H1 (cell line): ENCODE results near the gene SNRPD3. TPM values are rescaled to one million over a fixed set of nuclear protein-coding genes. Genes with fewer than 3 reads are reported as not detected.

Experiments used
- CTCF ChIA-PET: fragments of 300-600 bp; sonication (Branson Sonifier 250); formaldehyde crosslinking; loops from one replicate; lab custom pipeline; 2021; ENCODE audit not compliant: partially characterized antibody; lab: Charles Lee
- POLR2A ChIA-PET: fragments of 300-600 bp; sonication (Branson Sonifier 250); formaldehyde crosslinking; loops from one replicate; lab custom pipeline; 2021; ENCODE audit warnings: inconsistent platforms; ENCODE audit not compliant: partially characterized antibody; lab: Charles Lee
- DNase-seq, 2 experiments: peaks; one replicate each; pipeline versions ENCODE4 v3.0.0 to v3.0.0-alpha.2; 2010 to 2022; ENCODE audit warnings: low spot score in 2 of 2, low read depth in 1 of 2, mixed read lengths in 1 of 2
- FAIRE-seq: peaks from 2 replicates; lab custom pipeline; 2011; peaks lifted over from hg19 to GRCh38; lab: Jason Lieb, UNC
- H2AFZ ChIP-seq: 2 replicates; pipeline ENCODE4 v1.8.1; 2012; ENCODE audit warnings: low read length, inconsistent platforms
- H2AK5ac ChIP-seq: 2 replicates; pipeline ENCODE4 v1.6.1; 2013; ENCODE audit warnings: low read depth, low read length
- H2BK120ac ChIP-seq: replicated peaks from 2 replicates; pipeline ENCODE3; 2013; ENCODE audit warnings: low read depth, low read length, inconsistent platforms
- H2BK12ac ChIP-seq: 2 replicates; pipeline ENCODE4 v1.6.1; 2013; ENCODE audit warnings: low read depth, low read length
- H2BK15ac ChIP-seq: 2 replicates; pipeline ENCODE4 v1.6.1; 2013; ENCODE audit warnings: low read length
- H2BK20ac ChIP-seq: 2 replicates; pipeline ENCODE4 v1.6.1; 2013; ENCODE audit warnings: low read length
- H2BK5ac ChIP-seq: 2 replicates; pipeline ENCODE4 v1.6.1; 2013; ENCODE audit warnings: low read depth, low read length
- H3K14ac ChIP-seq: 2 replicates; pipeline ENCODE4 v1.6.1; 2013; ENCODE audit warnings: inconsistent platforms; ENCODE audit not compliant: insufficient read length
- H3K18ac ChIP-seq: 2 replicates; pipeline ENCODE4 v1.6.1; 2013; ENCODE audit warnings: low read length; ENCODE audit errors: extremely low read depth
- H3K23ac ChIP-seq: 2 replicates; pipeline ENCODE4 v1.6.1; 2013; ENCODE audit warnings: inconsistent platforms; ENCODE audit not compliant: insufficient read length
- H3K23me2 ChIP-seq: 2 replicates; pipeline ENCODE4 v1.6.1; 2013; ENCODE audit warnings: low read depth, low read length
- H3K27ac ChIP-seq: 2 replicates; pipeline ENCODE4 v1.6.1; 2011; ENCODE audit warnings: low read depth, low read length, inconsistent platforms
- H3K27me3 ChIP-seq, 4 experiments: replicated peaks in 1 of 4; 1 replicate in 1 of 4; 2 replicates in 3 of 4; pipeline versions ENCODE4 v1.6.1 to v1.8.1; 2011 to 2013; ENCODE audit warnings: low read length in 3 of 4, mild to moderate bottlenecking in 3 of 4, inconsistent platforms in 2 of 4, mixed read lengths in 2 of 4, moderate library complexity in 1 of 4; ENCODE audit not compliant: control insufficient read depth in 3 of 4, insufficient read depth in 3 of 4; ENCODE audit errors: extremely low read depth in 1 of 4
- H3K36me3 ChIP-seq, 4 experiments: 2 replicates each; pipeline versions ENCODE4 v1.6.1 to v1.8.1; 2011 to 2013; ENCODE audit warnings: mild to moderate bottlenecking in 4 of 4, low read length in 3 of 4, moderate library complexity in 2 of 4, control low read depth in 1 of 4, inconsistent platforms in 1 of 4; ENCODE audit not compliant: insufficient read depth in 4 of 4, control insufficient read depth in 2 of 4
- H3K4ac ChIP-seq: replicated peaks from 2 replicates; pipeline ENCODE3; 2013; ENCODE audit warnings: low read length, low read depth, mixed read lengths, inconsistent platforms; ENCODE audit not compliant: insufficient read length
- H3K4me1 ChIP-seq, 4 experiments: replicated peaks in 1 of 4; 1 replicate in 1 of 4; 2 replicates in 3 of 4; pipeline versions ENCODE4 v1.6.1 to v1.8.1; 2011 to 2013; ENCODE audit warnings: low read length in 3 of 4, inconsistent platforms in 2 of 4, mixed read lengths in 1 of 4; ENCODE audit not compliant: insufficient read depth in 4 of 4, control insufficient read depth in 3 of 4
- H3K4me2 ChIP-seq, 2 experiments: 2 replicates each; pipeline versions ENCODE4 v1.6.1 to v1.8.1; 2011 to 2013; ENCODE audit warnings: low read depth in 2 of 2, low read length in 2 of 2, control low read depth in 1 of 2, inconsistent platforms in 1 of 2, mild to moderate bottlenecking in 1 of 2; ENCODE audit not compliant: insufficient read depth in 1 of 2
- H3K4me3 ChIP-seq, 4 experiments: fragments of 200-600, 300-600 bp in 1 of 4; sonication (generic), shearing (Covaris generic), sonication (Bioruptor Twin) in 1 of 4; 2 replicates each; pipeline versions ENCODE4 v1.5.1 to v1.8.1; 2011 to 2016; ENCODE audit warnings: low read length in 4 of 4, low read depth in 3 of 4, control low read depth in 2 of 4, inconsistent platforms in 2 of 4, mild to moderate bottlenecking in 2 of 4, mixed read lengths in 1 of 4, moderate library complexity in 1 of 4; ENCODE audit not compliant: insufficient read depth in 2 of 4; ENCODE audit errors: extremely low read depth in 1 of 4
- H3K56ac ChIP-seq: replicated peaks from 2 replicates; pipeline ENCODE3; 2013; ENCODE audit warnings: low read depth, mild to moderate bottlenecking, mixed read lengths, low read length, inconsistent platforms; ENCODE audit not compliant: insufficient read length
- H3K79me1 ChIP-seq: 2 replicates; pipeline ENCODE4 v1.6.1; 2013; ENCODE audit warnings: low read depth, low read length, control low read depth
- H3K79me2 ChIP-seq, 2 experiments: 2 replicates each; pipeline versions ENCODE4 v1.6.1 to v1.8.1; 2012 to 2013; ENCODE audit warnings: low read length in 2 of 2, mild to moderate bottlenecking in 2 of 2, inconsistent platforms in 1 of 2; ENCODE audit not compliant: insufficient read depth in 2 of 2, control insufficient read depth in 1 of 2
- H3K9ac ChIP-seq, 4 experiments: replicated peaks in 1 of 4; 1 replicate in 1 of 4; 2 replicates in 3 of 4; pipeline versions ENCODE4 v1.6.1 to v1.8.1; 2011 to 2013; ENCODE audit warnings: low read depth in 3 of 4, low read length in 3 of 4, control low read depth in 2 of 4, mild to moderate bottlenecking in 2 of 4, moderate library complexity in 2 of 4, inconsistent platforms in 1 of 4; ENCODE audit errors: extremely low read depth in 1 of 4
- H3K9me3 ChIP-seq, 2 experiments: 2 replicates each; pipeline versions ENCODE4 v1.6.1 to v1.8.1; 2012 to 2013; ENCODE audit warnings: mild to moderate bottlenecking in 2 of 2, moderate library complexity in 2 of 2, control low read depth in 1 of 2, inconsistent platforms in 1 of 2, low read depth in 1 of 2, low read length in 1 of 2, mixed read lengths in 1 of 2; ENCODE audit not compliant: insufficient read depth in 2 of 2
- H4K20me1 ChIP-seq, 2 experiments: replicated peaks in 1 of 2; 2 replicates each; pipeline versions ENCODE3 to v1.8.1; 2011 to 2013; ENCODE audit warnings: inconsistent platforms in 2 of 2, low read length in 2 of 2, mild to moderate bottlenecking in 1 of 2; ENCODE audit not compliant: insufficient read depth in 2 of 2, control insufficient read depth in 1 of 2
- H4K5ac ChIP-seq: 2 replicates; pipeline ENCODE4 v1.6.1; 2013; ENCODE audit warnings: low read length, low read depth, mixed read lengths, inconsistent platforms; ENCODE audit not compliant: insufficient read length
- H4K8ac ChIP-seq: 2 replicates; pipeline ENCODE4 v1.8.0; 2013; ENCODE audit warnings: mild to moderate bottlenecking, moderate library complexity, low read length, inconsistent platforms; ENCODE audit not compliant: insufficient read depth; ENCODE audit errors: extremely low read depth
- H4K91ac ChIP-seq: replicated peaks from 2 replicates; pipeline ENCODE3; 2013; ENCODE audit warnings: low read length, mixed read lengths, inconsistent platforms; ENCODE audit not compliant: insufficient read length
- BRCA1 ChIP-seq: IDR thresholded peaks from 2 replicates; pipeline ENCODE4 v1.6.1; 2012; ENCODE audit warnings: low read depth, low read length, improper control_type of control experiment
- CHD2 ChIP-seq: IDR thresholded peaks from 2 replicates; pipeline ENCODE4 v1.6.1; 2012; ENCODE audit warnings: low read length, improper control_type of control experiment
- EGR1 ChIP-seq: IDR thresholded peaks from 2 replicates; pipeline ENCODE4 v1.6.1; 2011; ENCODE audit warnings: low read depth, low read length, borderline replicate concordance
- HDAC2 ChIP-seq, 2 experiments: fragments of 300-600 bp in 1 of 2; sonication (generic) in 1 of 2; IDR thresholded peaks; 2 replicates each; pipeline ENCODE4 v1.6.1; 2011 to 2012; ENCODE audit warnings: low read depth in 2 of 2, low read length in 2 of 2, mild to moderate bottlenecking in 2 of 2, moderate library complexity in 2 of 2, borderline replicate concordance in 1 of 2, inconsistent platforms in 1 of 2
- RNF2 ChIP-seq: fragments of 200-900, 300-1000 bp; sonication (generic); IDR thresholded peaks from 2 replicates; pipeline ENCODE4 v1.7.1; 2016; ENCODE audit warnings: borderline replicate concordance, low read depth, mild to moderate bottlenecking, antibody characterized with exemption, low read length; ENCODE audit not compliant: poor library complexity, severe bottlenecking; ENCODE audit errors: missing control alignments
- TAF7 ChIP-seq: optimal IDR thresholded peaks from 2 replicates; pipeline ENCODE3; 2011; ENCODE audit warnings: low read depth, mild to moderate bottlenecking, inconsistent platforms, low read length, moderate library complexity, borderline replicate concordance
- WGBS, 2 experiments: shearing (Covaris generic) in 1 of 2; methylation state at CpG; one replicate each; pipeline versions ENCODE4 v1.1.6 to v1.1.7; 2013 to 2015; ENCODE audit warnings: low lambda C conversion rate in 2 of 2, mixed read lengths in 2 of 2, inconsistent platforms in 1 of 2, low coverage in 1 of 2, missing lambda C conversion rate in 1 of 2; ENCODE audit not compliant: insufficient replicate concordance in 2 of 2, insufficient coverage in 1 of 2, insufficient read length in 1 of 2; ENCODE audit errors: extremely low coverage in 1 of 2, missing lambda C conversion rate in 1 of 2; 5-methylcytosine and 5-hydroxymethylcytosine counted together
- polyA plus RNA-seq, 7 experiments: library from polyadenylated mRNA; depleted of rRNA in 3 of 7; stranded (reverse) in 5 of 7; unstranded in 2 of 7; fragments of >200 nt in 5 of 7; fragments of 200-250 nt in 2 of 7; gene quantifications; 1 replicate in 5 of 7; 2 replicates in 1 of 7; 4 replicates in 1 of 7; pipeline versions ENCODE4 v1.2.1 to v1.2.3, GENCODE V29; 2011 to 2013; ENCODE audit warnings: missing spikeins in 2 of 7, mixed read lengths in 2 of 7
- total RNA-seq: library from RNA; stranded (reverse); fragmentation: NEBNext Ultra II Directional; extraction: Animal tissue kit (Norgen Biotek cat#: 25700); gene quantifications from 2 replicates; pipeline ENCODE4 v1.2.1, GENCODE V29; 2021

The SNRPD3 gene
- total and polyA plus RNA-seq, 2 of the 8 experiments (the other 6 are each of a cell fraction or from before 2014, with no cell fraction given) = 200 to 455 TPM

DNA sequence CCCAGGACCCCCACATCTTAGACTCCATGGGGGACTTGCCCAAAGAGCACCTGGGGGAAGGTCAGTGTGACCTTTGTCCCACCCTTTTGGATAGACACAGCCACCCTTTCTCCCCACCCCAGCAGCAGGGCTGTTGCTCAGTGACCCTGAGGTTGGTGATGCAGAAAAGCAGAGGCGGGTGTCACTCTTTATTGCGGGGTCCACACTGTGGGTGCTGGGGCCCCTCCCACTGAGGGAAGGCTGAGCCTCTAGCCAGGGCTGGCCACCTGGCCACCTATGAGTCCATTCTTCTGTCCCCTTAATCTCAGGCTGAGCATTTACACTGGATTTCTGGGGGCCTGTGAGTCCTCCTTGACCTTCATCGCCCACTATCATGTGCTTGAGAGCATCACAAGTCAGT is 29.7 kb downstream of the SNRPD3 start:
- FAIRE-seq = no peak
- ChIA-PET POLR2A (interaction anchor here (0.8 to 4.4 kb wide), 5 partner anchors 7 to 40 kb away, joined by 3 to 38 read pairs (median 18); partner anchors contain the start of genes GUCD1, LRRC75B and SNRPD3), CTCF (interaction anchor here (1.1 kb wide), 1 partner anchor 12 kb away, joined by 3 read pairs; no protein-coding TSS in a partner anchor)
- H3K4me2 ChIP-seq = no peak overlapping the region
- H2AK5ac ChIP-seq = no peak overlapping the region
- no peak overlapping the region for H3K14ac ChIP-seq
- no peaks in the 10 kb centered on the region for H3K27me3 ChIP-seq
- H3K56ac ChIP-seq = no peak overlapping the region
- H3K9ac ChIP-seq = no peak overlapping the region
- H4K5ac ChIP-seq = no peak overlapping the region
- H3K23me2 ChIP-seq = no peaks in the 10 kb centered on the region
- no peak overlapping the region for H3K18ac ChIP-seq
- H4K91ac ChIP-seq = no peak overlapping the region
- H3K27ac ChIP-seq = no peak overlapping the region
- no peak for DNase-seq
- no peaks in the 10 kb centered on the region for H3K79me2 ChIP-seq
- H2BK120ac ChIP-seq = no peak overlapping the region
- no peak for TF ChIP-seq HDAC2 (IDR thresholded peaks at IDR 0.05; ENCODE audit: borderline replicate concordance in 1 of 2, low read depth in 2 of 2, low read length in 2 of 2)
- TF ChIP-seq BRCA1 = no peak
- TF ChIP-seq RNF2 = no peak
- TF ChIP-seq TAF7 = no peak
- no peak for TF ChIP-seq CHD2
- TF ChIP-seq EGR1 = no peak
- H2AFZ ChIP-seq = no peak overlapping the region
- WGBS, 2 experiments = 69% methylated on average over 3 of the region's 3 CpGs; no CpG with 5 or more reads in 1 of the 2 experiments
- no peaks in the 10 kb centered on the region for H3K4me1 ChIP-seq
- no peak overlapping the region for H2BK20ac ChIP-seq
- H4K8ac ChIP-seq = no peak overlapping the region
- no peaks in the 10 kb centered on the region for H3K9me3 ChIP-seq
- H2BK15ac ChIP-seq = no peak overlapping the region
- no peak overlapping the region for H3K23ac ChIP-seq
- H3K4ac ChIP-seq = no peak overlapping the region
- H3K4me3 ChIP-seq = no peak overlapping the region
- peaks cover 0 to 2% of the 10 kb centered on the region in 2 experiments for H4K20me1 ChIP-seq
- H3K79me1 ChIP-seq = no peaks in the 10 kb centered on the region; the same call in 1 of the 2 replicates
- peaks cover 0 to 5% (median under 1%) of the 10 kb centered on the region in 4 experiments; a peak in 3 of 8 replicates for H3K36me3 ChIP-seq
- H2BK12ac ChIP-seq = no peak overlapping the region
- no peak overlapping the region for H2BK5ac ChIP-seq
